Measurements from ENCODE around the gene SORBS2. TPM values are rescaled to one million over a fixed set of nuclear protein-coding genes. Genes with fewer than 3 reads are reported as not detected.
A peak's percentile ranks its signal among the peaks of the same experiment; 100 is the strongest.

Gene SORBS2
- total and polyA plus RNA-seq, 5 donors = 181 to 776 (median 613) TPM

DNA sequence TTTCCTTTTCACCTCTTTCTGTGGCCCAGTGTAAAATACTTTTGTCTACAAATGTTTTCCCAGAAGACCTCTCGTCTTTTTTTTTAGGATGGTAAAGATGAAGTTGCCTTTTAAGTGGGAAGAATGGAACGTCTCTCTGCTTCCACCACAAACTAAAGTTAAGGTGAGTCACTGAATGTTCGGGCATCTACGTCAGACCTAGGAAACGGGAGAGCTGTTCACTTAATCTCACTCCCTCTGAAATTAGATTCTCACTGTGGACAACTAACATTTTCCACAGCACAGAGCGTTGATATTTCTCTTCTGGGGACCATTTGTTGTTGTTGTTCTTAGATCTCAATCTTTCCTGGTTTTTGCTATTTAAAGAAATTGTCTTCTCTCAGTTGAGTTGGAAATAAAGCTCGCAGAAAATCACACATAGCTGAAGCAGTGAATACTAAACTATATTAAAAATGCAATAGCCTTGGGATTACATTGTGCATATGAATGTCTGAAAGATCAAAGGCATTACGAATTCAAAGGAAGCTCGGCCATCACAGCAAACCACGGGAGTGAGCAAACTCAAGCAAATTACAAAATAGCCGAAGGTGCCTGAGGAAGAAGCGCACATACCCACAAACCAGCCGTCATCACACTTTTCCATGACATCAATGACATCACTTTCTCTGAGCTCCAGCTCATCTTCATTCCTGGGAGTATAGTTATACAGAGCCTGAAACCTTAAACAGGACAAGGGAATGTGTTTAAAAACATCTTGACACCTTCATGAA is 222.7 kb downstream of the SORBS2 start:
- no peaks in the 10 kb centered on the region for H3K9me3 ChIP-seq (ENCODE audit: control insufficient read depth, low read length)
- intact Hi-C loops (cut with DNase I) = no loop called here
- no peaks in the 10 kb centered on the region for H3K27me3 ChIP-seq (ENCODE audit: control insufficient read depth, insufficient read depth)
- no peak overlapping the region for H3K27ac ChIP-seq (ENCODE audit: low read length)
- DNase-seq = no peak
- no peaks in the 10 kb centered on the region for H3K4me1 ChIP-seq (ENCODE audit: control insufficient read depth, insufficient read depth, low read length)
- ATAC-seq = peak in 1 of 2 donors; percentile 78
- no peak overlapping the region for H3K4me3 ChIP-seq (ENCODE audit: low read length)
- WGBS = 83% methylated on average over 13 of the region's 13 CpGs

DNA sequence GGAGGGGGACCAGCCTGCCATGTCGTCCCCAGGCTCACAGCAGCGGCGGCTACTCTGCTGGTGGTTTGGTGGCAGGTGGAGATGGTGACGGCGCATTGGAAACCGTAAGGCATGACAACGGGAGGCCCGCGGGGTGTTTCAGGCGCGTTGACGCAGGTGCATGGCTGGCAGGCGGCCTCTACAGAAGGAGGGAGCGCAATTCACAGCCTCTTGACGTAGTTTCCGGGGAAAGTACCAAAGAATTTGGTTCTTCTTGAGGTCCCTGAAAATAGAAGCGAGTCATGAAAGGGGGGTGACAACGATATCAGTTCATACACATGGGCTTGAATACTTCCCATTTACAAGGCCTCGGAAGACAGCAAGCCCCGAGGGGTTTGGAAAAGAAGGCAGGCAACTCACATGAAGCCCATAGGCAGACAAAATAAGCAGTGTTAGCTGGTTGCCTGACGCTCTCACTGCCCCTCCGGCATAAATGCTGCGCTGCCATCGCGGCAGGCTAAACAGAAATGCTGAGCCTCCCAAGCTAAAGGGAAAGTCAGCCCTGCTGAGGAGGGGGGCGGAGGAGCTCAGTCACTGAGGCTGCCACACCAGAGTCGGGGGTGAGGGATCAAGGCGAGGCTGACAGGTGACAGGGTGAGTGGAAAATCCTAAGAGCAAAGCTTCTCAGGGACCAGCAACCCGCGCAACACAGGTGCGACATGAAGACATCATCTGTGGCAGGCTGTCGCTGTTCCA is 224.4 kb downstream of the SORBS2 start:
- no peaks in the 10 kb centered on the region for H3K27me3 ChIP-seq (ENCODE audit: control insufficient read depth, insufficient read depth)
- ATAC-seq (peak in 1 of 2 donors; percentile 65), DNase-seq (peak in 2 of 3 donors; percentile 39 to 55)
- H3K9me3 ChIP-seq (ENCODE audit: control insufficient read depth, low read length) = no peaks in the 10 kb centered on the region
- peak overlapping the region; percentile 8 for H3K27ac ChIP-seq (ENCODE audit: low read length)
- H3K4me3 ChIP-seq (ENCODE audit: low read length) = no peak overlapping the region
- H3K4me1 ChIP-seq (ENCODE audit: control insufficient read depth, insufficient read depth, low read length) = no peaks in the 10 kb centered on the region
- intact Hi-C loops (cut with DNase I) = no loop called here
- whole genome bisulfite sequencing = 67% methylated on average over 32 of the region's 32 CpGs

DNA sequence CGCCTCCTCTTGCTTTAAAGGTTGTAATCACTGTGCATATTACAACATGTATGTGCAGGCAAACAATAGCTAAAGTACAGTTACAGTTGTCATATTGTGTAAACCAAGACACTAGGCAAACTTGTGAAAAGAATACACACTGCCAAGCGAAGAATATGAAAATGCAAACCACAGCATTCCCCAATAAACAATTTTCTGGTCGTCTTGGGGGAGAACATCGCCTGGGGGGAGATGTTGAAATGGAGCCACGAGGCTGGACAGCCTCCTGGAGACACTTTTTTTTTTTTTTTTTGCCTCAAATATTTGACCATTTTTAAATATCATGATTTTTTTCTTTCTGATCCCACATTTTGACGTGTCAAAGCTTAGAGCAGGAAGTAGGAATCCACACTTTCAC is 225.0 kb downstream of the SORBS2 start:
- Histone ChIP-seq H3K27me3 (ENCODE audit: control insufficient read depth, insufficient read depth) (no peaks in the 10 kb centered on the region), H3K27ac (ENCODE audit: low read length) (no peak overlapping the region), H3K4me3 (ENCODE audit: low read length) (no peak overlapping the region), H3K9me3 (ENCODE audit: control insufficient read depth, low read length) (no peaks in the 10 kb centered on the region), H3K4me1 (ENCODE audit: control insufficient read depth, insufficient read depth, low read length) (no peaks in the 10 kb centered on the region)
- ATAC-seq = no peak
- WGBS = 76% methylated on average over 6 of the region's 6 CpGs
- DNase-seq = no peak
- intact Hi-C loops (cut with DNase I) = no loop called here

DNA sequence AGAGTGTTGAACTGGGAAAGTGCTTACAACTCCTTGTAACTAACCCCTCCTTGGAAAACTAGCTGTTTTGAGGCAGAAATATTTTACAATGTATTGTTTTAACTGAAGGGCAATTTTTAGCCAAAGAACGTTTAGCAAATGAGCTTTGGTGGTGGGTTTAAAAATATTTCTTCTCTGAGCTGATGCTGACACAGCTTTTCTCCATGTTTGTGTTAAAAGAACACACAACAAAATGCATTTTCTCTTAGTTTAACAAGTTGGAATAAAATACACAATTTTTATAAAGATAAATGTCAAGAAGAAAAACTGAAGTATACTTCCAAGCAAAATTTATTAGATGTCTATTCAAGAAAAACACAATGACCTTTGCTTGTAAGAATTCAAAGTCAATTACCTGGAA is 226.8 kb downstream of the SORBS2 start:
- ATAC-seq (no peak), DNase-seq (no peak)
- intact Hi-C loops (cut with DNase I) = no loop called here
- H3K9me3 ChIP-seq (ENCODE audit: control insufficient read depth, low read length) = no peaks in the 10 kb centered on the region
- no peak overlapping the region for H3K27ac ChIP-seq (ENCODE audit: low read length)
- no peak overlapping the region for H3K4me3 ChIP-seq (ENCODE audit: low read length)
- no peaks in the 10 kb centered on the region for H3K4me1 ChIP-seq (ENCODE audit: control insufficient read depth, insufficient read depth, low read length)
- H3K27me3 ChIP-seq (ENCODE audit: control insufficient read depth, insufficient read depth) = no peaks in the 10 kb centered on the region
- 53% methylated on average over 1 of the region's 1 CpG for WGBS

DNA sequence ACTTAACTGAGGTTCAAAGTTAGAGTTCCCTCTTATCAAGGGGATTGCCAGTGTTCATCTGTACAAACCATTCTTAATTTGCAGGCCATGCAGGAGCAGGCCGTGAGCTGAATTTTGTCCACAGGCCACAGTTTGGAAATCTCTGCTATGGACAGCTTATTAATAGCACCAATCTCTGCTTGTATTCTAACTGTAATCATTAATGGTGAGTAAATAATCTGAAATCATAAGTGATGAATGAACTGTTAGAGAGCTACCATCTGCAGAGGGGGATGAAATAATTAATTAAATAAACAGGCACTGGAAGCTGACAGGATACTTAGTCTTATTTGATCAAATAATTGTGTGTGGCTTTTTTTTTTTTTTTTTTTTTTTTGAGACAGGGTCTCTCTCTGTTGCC is 228.2 kb downstream of the SORBS2 start:
- Histone ChIP-seq H3K27ac (ENCODE audit: low read length) (no peak overlapping the region), H3K27me3 (ENCODE audit: control insufficient read depth, insufficient read depth) (no peaks in the 10 kb centered on the region), H3K9me3 (ENCODE audit: control insufficient read depth, low read length) (no peaks in the 10 kb centered on the region), H3K4me3 (ENCODE audit: low read length) (no peak overlapping the region), H3K4me1 (ENCODE audit: control insufficient read depth, insufficient read depth, low read length) (no peaks in the 10 kb centered on the region)
- intact Hi-C loops (cut with DNase I) = no loop called here
- DNase-seq (no peak), ATAC-seq (no peak)
- 83% methylated on average over 1 of the region's 1 CpG for WGBS

DNA sequence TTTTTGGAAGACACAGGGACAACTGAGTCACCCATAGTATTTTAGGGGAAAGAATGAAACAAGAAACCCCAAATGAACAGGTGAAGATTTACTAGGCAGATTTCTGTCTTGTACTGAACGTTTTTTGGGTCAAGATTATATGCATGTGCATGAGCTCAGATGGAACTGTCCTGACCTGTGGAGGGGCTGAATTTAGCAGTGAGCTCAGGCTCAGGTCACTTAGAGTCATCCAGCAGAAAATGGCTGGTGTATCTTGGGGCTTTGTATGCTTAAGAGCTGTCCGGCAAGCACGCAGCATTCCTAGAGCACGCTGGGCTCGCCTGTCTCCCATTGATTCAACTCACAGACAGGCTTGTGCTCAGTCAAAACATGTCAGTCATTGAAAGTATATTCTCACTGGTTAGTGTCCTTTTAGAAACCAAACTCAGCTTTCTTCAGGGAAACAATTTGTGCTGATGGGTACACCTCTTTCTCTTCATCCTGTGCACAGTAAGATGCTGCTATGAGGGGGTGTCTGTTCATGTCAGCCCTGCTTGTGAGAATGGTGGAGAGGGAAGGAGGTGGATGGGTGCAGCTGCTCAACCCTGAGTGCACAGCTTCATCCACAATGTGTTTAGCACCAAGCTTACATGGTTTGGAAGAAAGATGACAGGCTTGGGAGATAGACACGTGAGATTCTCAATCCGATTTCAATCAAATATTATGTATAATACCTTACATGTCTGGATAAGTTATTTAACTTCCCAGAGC is 229.2 kb downstream of the SORBS2 start:
- no peaks in the 10 kb centered on the region for H3K27me3 ChIP-seq (ENCODE audit: control insufficient read depth, insufficient read depth)
- H3K27ac ChIP-seq (ENCODE audit: low read length) = no peak overlapping the region
- no peak overlapping the region for H3K4me3 ChIP-seq (ENCODE audit: low read length)
- H3K9me3 ChIP-seq (ENCODE audit: control insufficient read depth, low read length) = no peaks in the 10 kb centered on the region
- intact Hi-C loops (cut with DNase I) = no loop called here
- 72% methylated on average over 7 of the region's 7 CpGs for WGBS
- H3K4me1 ChIP-seq (ENCODE audit: control insufficient read depth, insufficient read depth, low read length) = no peaks in the 10 kb centered on the region
- peak in 1 of 2 donors; percentile 37 for ATAC-seq
- peak in 1 of 3 donors; percentile 43 for DNase-seq

DNA sequence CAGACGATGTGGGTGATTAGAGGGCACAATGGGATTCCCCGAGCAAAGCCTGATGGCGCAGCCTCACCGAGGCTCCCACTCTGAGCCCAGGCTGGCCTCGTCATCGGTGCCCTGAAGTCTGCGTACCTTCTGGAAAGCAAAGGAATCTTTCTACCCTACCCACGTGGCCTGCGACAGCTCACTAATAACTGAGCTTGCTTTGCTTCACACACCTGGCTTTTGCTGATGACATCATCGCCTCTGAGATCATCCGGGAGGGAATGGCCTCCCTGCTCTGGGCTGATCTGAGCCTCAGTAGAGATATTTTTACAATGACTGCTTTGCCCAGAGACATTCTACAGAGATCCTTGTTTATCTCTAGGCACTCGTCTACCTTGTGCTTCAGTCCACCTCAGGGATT is 231.3 kb downstream of the SORBS2 start:
- ATAC-seq = no peak
- no peaks in the 10 kb centered on the region for H3K9me3 ChIP-seq (ENCODE audit: control insufficient read depth, low read length)
- H3K4me1 ChIP-seq (ENCODE audit: control insufficient read depth, insufficient read depth, low read length) = no peaks in the 10 kb centered on the region
- H3K27me3 ChIP-seq (ENCODE audit: control insufficient read depth, insufficient read depth) = no peaks in the 10 kb centered on the region
- 82% methylated on average over 12 of the region's 12 CpGs for WGBS
- H3K4me3 ChIP-seq (ENCODE audit: low read length) = no peak overlapping the region
- intact Hi-C loops (cut with DNase I) = no loop called here
- no peak overlapping the region for H3K27ac ChIP-seq (ENCODE audit: low read length)
- no peak for DNase-seq

DNA sequence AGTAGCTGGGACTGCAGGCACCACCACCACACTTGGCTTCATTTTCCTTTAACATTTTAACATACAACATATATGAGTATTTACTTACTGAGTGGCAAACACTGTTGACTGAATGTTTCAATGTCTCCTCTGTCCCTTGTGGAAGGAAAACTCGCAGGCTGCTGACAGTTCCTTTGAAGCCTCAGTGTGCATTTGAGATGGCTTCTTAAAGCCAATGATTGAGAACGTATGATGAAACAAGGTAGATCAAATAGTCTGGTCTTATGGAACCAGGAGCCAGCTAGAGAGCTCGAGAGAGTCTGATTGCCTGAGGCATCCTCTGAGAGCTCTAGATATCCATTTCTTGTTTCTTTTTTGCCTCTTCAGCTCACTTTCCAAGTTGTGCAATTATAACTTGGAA is 233.7 kb downstream of the SORBS2 start:
- ATAC-seq (no peak), DNase-seq (no peak)
- no peaks in the 10 kb centered on the region for H3K27me3 ChIP-seq (ENCODE audit: control insufficient read depth, insufficient read depth)
- WGBS = 83% methylated on average over 3 of the region's 3 CpGs
- no peak overlapping the region for H3K27ac ChIP-seq (ENCODE audit: low read length)
- peaks cover 4% of the 10 kb centered on the region for H3K4me1 ChIP-seq (ENCODE audit: control insufficient read depth, insufficient read depth, low read length)
- H3K4me3 ChIP-seq (ENCODE audit: low read length) = no peak overlapping the region
- intact Hi-C loops (cut with DNase I) = no loop called here
- H3K9me3 ChIP-seq (ENCODE audit: control insufficient read depth, low read length) = no peaks in the 10 kb centered on the region

DNA sequence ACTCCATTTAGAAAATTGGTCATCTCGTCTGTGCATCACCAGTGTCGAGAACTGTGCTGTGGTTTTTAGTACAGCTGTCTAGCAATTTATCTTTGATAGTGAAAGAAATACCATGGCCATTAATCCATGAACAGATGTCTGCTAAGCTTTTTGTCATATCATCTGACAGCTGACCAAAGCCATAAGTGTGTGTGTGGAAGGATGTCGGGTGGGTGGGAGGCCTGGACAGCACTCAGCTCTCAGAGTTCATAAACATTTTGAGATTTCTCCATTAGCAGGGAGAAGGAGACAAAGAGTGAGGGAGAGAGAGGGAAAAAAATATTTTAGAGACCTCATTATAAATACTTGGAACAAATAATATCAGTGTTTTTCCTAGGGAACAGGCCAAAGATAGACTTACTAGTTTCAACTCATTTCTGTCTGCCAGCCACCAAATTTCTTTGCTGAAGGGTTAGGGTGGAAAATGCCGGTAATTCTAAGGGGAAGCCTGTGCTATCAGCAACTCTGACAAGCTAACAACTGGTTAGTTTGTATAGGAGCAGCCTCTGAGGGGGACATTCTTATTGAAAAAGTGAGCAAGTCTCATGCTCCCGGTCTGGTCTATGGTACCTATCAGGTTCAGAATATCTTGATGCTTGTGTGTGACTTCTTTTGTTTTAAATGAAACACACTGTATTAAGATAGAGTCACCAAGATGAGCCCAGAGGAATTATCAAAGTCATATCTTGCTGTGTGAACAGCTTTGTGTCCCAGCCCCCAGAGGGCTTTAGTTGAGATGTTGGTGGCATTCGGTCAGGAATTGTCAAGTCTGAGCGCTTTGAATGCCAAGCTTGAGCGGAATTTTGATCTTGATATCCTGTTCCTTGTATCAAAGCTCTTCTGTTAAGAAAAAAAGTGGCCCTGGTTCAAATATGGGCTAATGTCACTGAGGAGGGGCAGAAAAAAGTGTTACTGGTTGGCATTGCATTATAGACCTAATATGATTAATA is 234.7 kb downstream of the SORBS2 start:
- Histone ChIP-seq H3K27ac (ENCODE audit: low read length) (peak overlapping the region; percentile 85), H3K9me3 (ENCODE audit: control insufficient read depth, low read length) (no peaks in the 10 kb centered on the region), H3K4me1 (ENCODE audit: control insufficient read depth, insufficient read depth, low read length) (peaks cover 4% of the 10 kb centered on the region), H3K27me3 (ENCODE audit: control insufficient read depth, insufficient read depth) (no peaks in the 10 kb centered on the region), H3K4me3 (ENCODE audit: low read length) (no peak overlapping the region)
- 44% methylated on average over 8 of the region's 8 CpGs for WGBS
- intact Hi-C loops (cut with DNase I) = no loop called here
- DNase-seq (no peak), ATAC-seq (peak; percentile 62 to 64)

DNA sequence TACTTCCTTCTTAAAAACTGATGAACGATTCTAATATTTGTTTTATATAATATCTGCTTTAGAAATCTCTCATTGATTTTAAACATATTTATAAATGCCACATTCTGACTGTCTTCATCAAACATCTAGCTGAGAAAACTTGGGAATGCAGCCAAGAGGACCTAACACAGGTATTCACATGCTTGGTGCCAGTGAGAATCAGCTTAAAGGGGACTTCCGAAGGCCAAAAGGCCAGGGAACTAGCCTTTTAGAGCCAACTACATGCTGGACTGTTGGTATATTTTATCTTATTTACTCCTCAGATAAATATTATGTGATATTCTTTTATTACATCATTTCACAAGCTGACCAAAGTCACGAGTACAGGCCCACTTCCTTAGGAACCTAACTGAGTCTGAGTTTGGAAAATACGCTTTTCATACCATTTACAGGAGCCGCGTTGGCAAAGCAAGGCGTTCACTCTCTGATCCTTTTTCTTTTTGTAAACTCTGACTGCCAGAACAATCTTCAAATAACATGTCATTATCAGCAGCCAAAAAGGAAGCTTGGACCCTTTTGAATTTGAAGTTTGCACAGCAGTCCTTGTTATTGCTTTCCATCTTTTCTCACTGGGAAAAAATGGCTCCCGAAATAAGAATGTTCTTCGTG is 235.6 kb downstream of the SORBS2 start:
- Histone ChIP-seq H3K27ac (ENCODE audit: low read length) (peak overlapping the region; percentile 71), H3K9me3 (ENCODE audit: control insufficient read depth, low read length) (no peaks in the 10 kb centered on the region), H3K4me3 (ENCODE audit: low read length) (no peak overlapping the region), H3K27me3 (ENCODE audit: control insufficient read depth, insufficient read depth) (no peaks in the 10 kb centered on the region), H3K4me1 (ENCODE audit: control insufficient read depth, insufficient read depth, low read length) (peaks cover 6% of the 10 kb centered on the region)
- 52% methylated on average over 9 of the region's 9 CpGs for WGBS
- ATAC-seq (peak; percentile 5 to 9), DNase-seq (no peak)
- intact Hi-C loops (cut with DNase I) = no loop called here
